NCI-H2196 (cell line): ENCODE measurements around the gene TMEM131.
"Not testable (repeated sequence)": the region's sequence is repeated elsewhere in the genome, so short reads cannot be mapped to it uniquely, and the experiment has no call there.

Source experiments
- DNase-seq: peaks from one replicate; lab custom pipeline; 2025; ENCODE audit not compliant: unreplicated experiment; lab: John Stamatoyannopoulos, UW

The TMEM131 gene

GRCh38 chr2:97995734-97996624 is at the start of gene TMEM131:
TSS of gene TMEM131 (minus strand) at chr2:97995948. CDS start at chr2:97995662, 286 bp downstream.
- DNase-seq: peak; percentile 95

GRCh38 chr2:98044730-98045129 is 49.0 kb upstream of the TMEM131 start:
- not testable (repeated sequence) for DNase-seq

GRCh38 chr2:98043101-98043500 is 47.4 kb upstream of the TMEM131 start:
- DNase-seq: no peak

- no peak for DNase-seq
These were observed 44.7 kb upstream of the TMEM131 start for GRCh38 chr2:98040331-98040939.

- no peak for DNase-seq
These were observed 43.5 kb upstream of the TMEM131 start for GRCh38 chr2:98039085-98039756.

- no peak for DNase-seq
These were observed 42.1 kb upstream of the TMEM131 start for GRCh38 chr2:98037666-98038336.

GRCh38 chr2:98037206-98037605 is 41.5 kb upstream of the TMEM131 start:
- DNase-seq: no peak

GRCh38 chr2:98036349-98037000 is 40.7 kb upstream of the TMEM131 start:
- DNase-seq: peak; percentile 61

- DNase-seq: no peak
These were observed 39.0 kb upstream of the TMEM131 start for GRCh38 chr2:98034745-98035144.

- no peak for DNase-seq
These were observed 36.3 kb upstream of the TMEM131 start for GRCh38 chr2:98032086-98032485.

- DNase-seq: no peak
These were observed 34.0 kb upstream of the TMEM131 start for GRCh38 chr2:98029718-98030222.

- DNase-seq: no peak
These were observed 33.4 kb upstream of the TMEM131 start for GRCh38 chr2:98028931-98029717.

GRCh38 chr2:98028101-98028561 is 32.4 kb upstream of the TMEM131 start:
- DNase-seq: no peak

- DNase-seq: no peak
These were observed 31.8 kb upstream of the TMEM131 start for GRCh38 chr2:98027538-98027937.

GRCh38 chr2:98026927-98027522 is 31.3 kb upstream of the TMEM131 start:
- DNase-seq: no peak

- no peak for DNase-seq
These were observed 30.5 kb upstream of the TMEM131 start for GRCh38 chr2:98026292-98026691.

- no peak for DNase-seq
These were observed 29.8 kb upstream of the TMEM131 start for GRCh38 chr2:98025481-98026037.

- not testable (repeated sequence) for DNase-seq
These were observed 26.3 kb upstream of the TMEM131 start for GRCh38 chr2:98022067-98022466.
